ENCODE results near the gene SLAMF9.

- TF ChIP-seq POLR2A (IDR thresholded peaks at IDR 0.05), result no peak
- no peak for TF ChIP-seq CTCF (IDR thresholded peaks at IDR 0.05)
Measured at GRCh38 chr1:159911326-159912070, 42.5 kb downstream of the SLAMF9 start.
